ENCODE measurements around the gene C6. TPM values are rescaled to one million over a fixed set of nuclear protein-coding genes. Genes with fewer than 3 reads are reported as not detected.

Gene C6
- total and polyA plus RNA-seq, 2 of the 8 experiments (the other 6 are each of a cell fraction or from before 2014, with no cell fraction given): not detected

GRCh38 chr5:41219658-41220269 lies 6.4 kb upstream of the C6 start (continued):
- TF ChIP-seq JUN (IDR thresholded peaks at IDR 0.05; ENCODE audit: low read depth, low read length) (no peak), GTF2F1 (IDR thresholded peaks at IDR 0.05; ENCODE audit: borderline replicate concordance, low read depth, low read length) (no peak), MAX (IDR thresholded peaks at IDR 0.05) (no peak), RNF2 (IDR thresholded peaks at IDR 0.05; ENCODE audit: borderline replicate concordance, low read depth, low read length, missing control alignments, poor library complexity, severe bottlenecking) (no peak), PHF8 (conservative IDR thresholded peaks at IDR 0.05; ENCODE audit: low read depth, low read length) (no peak), BACH1 (IDR thresholded peaks at IDR 0.05; ENCODE audit: low read length) (no peak), TAF1 (IDR thresholded peaks at IDR 0.05; ENCODE audit: low read depth, low read length) (no peak)

Measured in H1 (cell line).